Endothelial cell of umbilical vein (primary cell): Measurements from ENCODE around the gene SPRY4.

Source experiments
- CTCF ChIP-seq, 2 donors: IDR thresholded peaks; 1 replicate in 1 of 2; 2 replicates in 1 of 2; pipeline ENCODE4 v1.5.1; 2011; ENCODE audit warnings: low read length in 2 of 2, mild to moderate bottlenecking in 2 of 2, moderate library complexity in 2 of 2, control low read depth in 1 of 2, inconsistent platforms in 1 of 2, low read depth in 1 of 2; ENCODE audit not compliant: insufficient read depth in 1 of 2; ENCODE audit errors: extremely low read depth in 1 of 2
- EZH2 ChIP-seq: IDR thresholded peaks from 2 replicates; pipeline ENCODE4 v1.6.1; 2012; ENCODE audit warnings: borderline replicate concordance, low read depth, mild to moderate bottlenecking, moderate library complexity, low read length, inconsistent platforms; ENCODE audit not compliant: severe bottlenecking
- MYC ChIP-seq: IDR thresholded peaks from one replicate; pipeline ENCODE4 v1.6.1; 2011; ENCODE audit warnings: mild to moderate bottlenecking, low read depth, low read length
- POLR2A ChIP-seq: IDR thresholded peaks from 2 replicates; pipeline ENCODE4 v1.6.1; 2012; ENCODE audit warnings: low read depth, mild to moderate bottlenecking, control low read depth, low read length
- POLR2AphosphoS5 ChIP-seq: IDR thresholded peaks from 2 replicates; pipeline ENCODE4 v1.6.1; 2012; ENCODE audit warnings: low read depth, mild to moderate bottlenecking, control low read depth, low read length, moderate library complexity; ENCODE audit not compliant: insufficient read depth
- TF ChIP-seq, protein P1 (sequence below): IDR thresholded peaks from 2 replicates; pipeline ENCODE4 v1.6.1; 2011; ENCODE audit not compliant: insufficient read depth, insufficient read length

DNA sequence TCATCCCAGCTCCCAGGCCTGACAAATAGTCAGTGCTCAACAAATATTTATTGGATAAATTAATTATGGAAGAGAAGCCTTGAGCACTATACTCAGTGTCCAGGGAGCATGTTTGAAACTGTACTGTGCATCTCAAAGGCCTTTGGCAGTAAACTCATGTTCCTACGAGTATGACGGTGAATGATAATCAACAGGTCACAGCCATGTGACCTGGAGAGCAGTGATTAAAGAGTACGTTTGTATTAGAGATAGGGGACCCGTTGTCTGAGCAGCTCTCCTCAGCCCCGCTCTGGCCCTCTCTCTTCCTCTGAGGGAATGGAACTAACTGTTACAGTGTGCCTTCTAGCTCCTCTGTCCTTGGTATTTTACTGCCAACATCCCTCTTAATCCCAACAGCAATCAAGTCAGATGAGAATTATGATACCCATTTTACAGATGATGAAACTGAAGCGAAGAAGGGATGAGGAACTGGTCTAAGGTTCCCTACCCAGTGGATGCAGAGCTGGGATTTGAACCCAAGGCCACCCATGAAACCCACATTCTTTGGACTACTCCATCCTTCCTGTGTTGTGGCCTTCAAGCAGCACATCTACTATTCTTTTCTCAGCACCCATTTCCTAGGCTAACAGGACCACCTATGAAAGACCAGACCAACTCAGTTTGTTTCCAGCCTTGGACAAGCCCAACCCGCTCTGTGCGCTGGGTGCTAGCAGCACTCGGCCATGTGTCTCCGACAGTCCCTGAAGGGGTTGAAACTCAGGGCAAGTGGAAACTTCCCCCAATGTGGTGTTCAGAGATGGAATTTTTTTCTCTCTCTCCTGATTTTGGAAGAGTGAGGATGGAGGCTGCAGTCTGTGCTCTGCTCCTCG is 34.9 kb downstream of the SPRY4 start:
- TF ChIP-seq CTCF (IDR thresholded peaks at IDR 0.05; ENCODE audit: extremely low read depth in 1 of 2, insufficient read depth in 1 of 2, low read depth in 1 of 2, low read length in 2 of 2) (no peak), EZH2 (no peak), POLR2AphosphoS5 (no peak), POLR2A (no peak), MYC (no peak)
- TF ChIP-seq, protein P1, sequence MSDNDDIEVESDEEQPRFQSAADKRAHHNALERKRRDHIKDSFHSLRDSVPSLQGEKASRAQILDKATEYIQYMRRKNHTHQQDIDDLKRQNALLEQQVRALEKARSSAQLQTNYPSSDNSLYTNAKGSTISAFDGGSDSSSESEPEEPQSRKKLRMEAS = no peak
